Measurements from ENCODE around the gene OCA2. TPM values are rescaled to one million over a fixed set of nuclear protein-coding genes. Genes with fewer than 3 reads are reported as not detected.

The OCA2 gene
- total and polyA plus RNA-seq, 2 of the 13 experiments (the other 11 are each of a cell fraction or from before 2014, with no cell fraction given), result 0.02 to 0.05 TPM

GRCh38 chr15:28113394-28114113, 14.4 kb upstream of the OCA2 start:
- Histone ChIP-seq H2AFZ (ENCODE audit: low read length) (no peak overlapping the region), H3K9me3 (ENCODE audit: low read length) (no peaks in the 10 kb centered on the region), H3K4me1 (ENCODE audit: insufficient read depth, low read length) (no peaks in the 10 kb centered on the region), H3K79me2 (ENCODE audit: insufficient read depth, low read length) (no peaks in the 10 kb centered on the region), H3K9ac (ENCODE audit: insufficient read depth, low read depth, low read length) (no peak overlapping the region), H3K27me3 (ENCODE audit: control insufficient read depth in 1 of 2, insufficient read depth in 2 of 2, low read length in 2 of 2) (no peaks in the 10 kb centered on the region), H3K36me3 (replicated peaks in 1 of 2; ENCODE audit: control insufficient read depth in 1 of 2, insufficient read depth in 2 of 2, low read length in 2 of 2) (peaks cover 18 to 56% of the 10 kb centered on the region in 2 experiments; a peak in 4 of 5 replicates), H3K27ac (ENCODE audit: extremely low read length, insufficient read depth, low read length) (no peak overlapping the region), H3K4me3 (replicated peaks in 1 of 3; ENCODE audit: insufficient read depth in 1 of 3, low read depth in 2 of 3, low read length in 3 of 3) (no peak overlapping the region), H3K4me2 (ENCODE audit: low read depth, low read length) (no peak overlapping the region), H4K20me1 (ENCODE audit: insufficient read depth, low read length) (no peaks in the 10 kb centered on the region)
- ATAC-seq (no peak), FAIRE-seq (no peak), DNase-seq (ENCODE audit: low spot score) (no peak)
- intact Hi-C loops (cut with micrococcal nuclease; ENCODE audit: unreplicated experiment), result no loop called here
- WGBS (ENCODE audit: low lambda C conversion rate), result 98% methylated on average over 8 of the region's 23 CpGs
- CTCF ChIA-PET (ENCODE audit: low intra/inter-chr PET ratio, low total read pairs), result no interaction called here
- TF ChIP-seq PITX1 (CRISPR knock-in tag; IDR thresholded peaks at IDR 0.05) (no peak), MTERF4 (CRISPR knock-in tag; IDR thresholded peaks at IDR 0.05) (no peak), ZNF746 (CRISPR knock-in tag; IDR thresholded peaks at IDR 0.05) (no peak), MEIS1 (CRISPR knock-in tag; IDR thresholded peaks at IDR 0.05; ENCODE audit: borderline replicate concordance) (no peak), ZNF326 (CRISPR knock-in tag; IDR thresholded peaks at IDR 0.05; ENCODE audit: borderline replicate concordance) (no peak), LRRFIP1 (CRISPR knock-in tag; conservative IDR thresholded peaks at IDR 0.05) (no peak), CENPBD1 (CRISPR knock-in tag; IDR thresholded peaks at IDR 0.05; ENCODE audit: borderline replicate concordance, low read depth) (no peak), ZSCAN31 (CRISPR knock-in tag; IDR thresholded peaks at IDR 0.05; ENCODE audit: low read depth) (no peak), GTF3A (CRISPR knock-in tag; conservative IDR thresholded peaks at IDR 0.05) (no peak), NR1H2 (CRISPR knock-in tag; IDR thresholded peaks at IDR 0.05; ENCODE audit: borderline replicate concordance, low read depth) (no peak), CHD4 (IDR thresholded peaks at IDR 0.05; ENCODE audit: borderline replicate concordance, low read length) (no peak), POLR2A (IDR thresholded peaks at IDR 0.05; ENCODE audit: insufficient read depth in 1 of 2, low read depth in 2 of 2, low read length in 2 of 2) (no peak), RFXANK (CRISPR knock-in tag; IDR thresholded peaks at IDR 0.05) (no peak), BATF2 (CRISPR knock-in tag; IDR thresholded peaks at IDR 0.05) (no peak), ZNF597 (CRISPR knock-in tag; IDR thresholded peaks at IDR 0.05) (no peak), ZNF143 (CRISPR knock-in tag; IDR thresholded peaks at IDR 0.05) (no peak)
- POLR2A ChIA-PET, result no interaction called here
- no TSS peak for BruUV-seq (replicated peaks)
- in situ Hi-C loops (cut with HindIII; ENCODE audit: extremely low pct_ligation_motif_present, low pct_unique_long_range_greater_than_20kb), result no loop called here

Measured in HepG2 (cell line).